B cell (primary cell): ENCODE data around the gene SSR3. TPM values are rescaled to one million over a fixed set of nuclear protein-coding genes. Genes with fewer than 3 reads are reported as not detected.

ENCODE experiments used
- ATAC-seq: fragments of 200-7000 bp; cut with Tn5 transposase; one replicate; pipeline ENCODE4 v1.10.0; 2021; ENCODE audit warnings: low read depth, mild to moderate bottlenecking, moderate number of reproducible peaks, moderate library complexity
- CTCF ChIA-PET: fragments of 350-600 bp; sonication (Branson Sonifier 250); formaldehyde crosslinking; loops from one replicate; lab custom pipeline; 2021; ENCODE audit warnings: antibody characterized with exemption, inconsistent platforms; lab: Charles Lee
- POLR2A ChIA-PET: fragments of 350-600 bp; sonication (Branson Sonifier 250); formaldehyde crosslinking; loops from one replicate; lab custom pipeline; 2021; ENCODE audit warnings: antibody characterized with exemption; lab: Charles Lee
- DNase-seq: peaks from one replicate; pipeline ENCODE4 v3.0.0; 2013
- H2AFZ ChIP-seq: 2 replicates; pipeline ENCODE4 v1.6.1; 2012; ENCODE audit warnings: mild to moderate bottlenecking, low read depth, low read length; ENCODE audit not compliant: insufficient read depth, poor library complexity, severe bottlenecking
- H3K27ac ChIP-seq, 2 donors: 1 replicate in 1 of 2; 2 replicates in 1 of 2; pipeline ENCODE4 v1.5.1; 2012 to 2013; ENCODE audit warnings: low read length in 2 of 2, mild to moderate bottlenecking in 2 of 2, moderate library complexity in 1 of 2
- H3K27me3 ChIP-seq, 4 experiments: fragments of 200-600 bp in 1 of 4; sonication (generic) in 1 of 4; replicated peaks in 1 of 4; 1 replicate in 2 of 4; 2 replicates in 2 of 4; pipeline versions ENCODE4 v1.6.1 to v1.7.0; 2013 to 2016; ENCODE audit warnings: low read length in 3 of 4, mild to moderate bottlenecking in 2 of 4, mixed read lengths in 1 of 4, moderate library complexity in 1 of 4; ENCODE audit not compliant: insufficient read depth in 4 of 4, control insufficient read depth in 3 of 4; ENCODE audit errors: control extremely low read depth in 1 of 4
- H3K36me3 ChIP-seq, 2 experiments: replicated peaks in 1 of 2; 1 replicate in 1 of 2; 2 replicates in 1 of 2; pipeline versions ENCODE4 v1.6.1 to v1.7.1; 2013; ENCODE audit warnings: low read length in 1 of 2; ENCODE audit not compliant: insufficient read depth in 2 of 2, control insufficient read depth in 1 of 2; ENCODE audit errors: control extremely low read depth in 1 of 2, extremely low read depth in 1 of 2
- H3K4me1 ChIP-seq, 2 donors: fragments of 200-600 bp in 1 of 2; sonication (generic) in 1 of 2; 1 replicate in 1 of 2; 2 replicates in 1 of 2; pipeline versions ENCODE4 v1.5.1 to v1.6.1; 2013 to 2017; ENCODE audit warnings: low read length in 2 of 2; ENCODE audit not compliant: control insufficient read depth in 2 of 2, insufficient read depth in 2 of 2
- H3K4me2 ChIP-seq: replicated peaks from 2 replicates; pipeline ENCODE3; 2012; ENCODE audit warnings: mild to moderate bottlenecking, low read depth, low read length; ENCODE audit not compliant: poor library complexity, severe bottlenecking
- H3K4me3 ChIP-seq, 5 experiments: fragments of 200-600 bp in 1 of 5; sonication (generic) in 1 of 5; 1 replicate in 3 of 5; 2 replicates in 2 of 5; pipeline versions ENCODE4 v1.5.1 to v1.7.0; 2011 to 2016; ENCODE audit warnings: low read length in 4 of 5, mild to moderate bottlenecking in 4 of 5, low read depth in 2 of 5, control low read depth in 1 of 5, moderate library complexity in 1 of 5; ENCODE audit not compliant: insufficient read depth in 1 of 5; ENCODE audit errors: control extremely low read depth in 1 of 5, extremely low read depth in 1 of 5
- H3K79me2 ChIP-seq: fragments of 200-600 bp; sonication (generic); one replicate; pipeline ENCODE4 v1.6.0; 2016; ENCODE audit warnings: low read length; ENCODE audit not compliant: control insufficient read depth, insufficient read depth
- H3K9ac ChIP-seq: fragments of 200-600 bp; sonication (generic); 2 replicates; pipeline ENCODE4 v1.6.1; 2017; ENCODE audit warnings: mild to moderate bottlenecking, low read length, moderate library complexity
- H3K9me3 ChIP-seq, 3 donors: one replicate each; pipeline versions ENCODE4 v1.6.1 to v1.7.1; 2013; ENCODE audit warnings: low read length in 2 of 3; ENCODE audit not compliant: control insufficient read depth in 2 of 3, insufficient read depth in 1 of 3; ENCODE audit errors: control extremely low read depth in 1 of 3
- H4K20me1 ChIP-seq: 2 replicates; pipeline ENCODE4 v1.6.0; 2012; ENCODE audit warnings: mild to moderate bottlenecking, low read length; ENCODE audit not compliant: insufficient read depth, control insufficient read depth, poor library complexity, severe bottlenecking
- H3K27ac Mint-ChIP-seq: one replicate; pipeline ENCODE4 v1.8.0; 2021; ENCODE audit warnings: mixed read lengths
- H3K27me3 Mint-ChIP-seq: one replicate; pipeline ENCODE4 v1.8.0; 2021; ENCODE audit warnings: mixed read lengths
- H3K4me1 Mint-ChIP-seq: one replicate; pipeline ENCODE4 v1.8.0; 2021; ENCODE audit warnings: mixed read lengths
- H3K4me3 Mint-ChIP-seq: one replicate; pipeline ENCODE4 v1.8.0; 2021; ENCODE audit warnings: mixed read lengths
- H3K9me3 Mint-ChIP-seq: one replicate; pipeline ENCODE4 v1.8.0; 2022; ENCODE audit warnings: mixed read lengths; ENCODE audit not compliant: insufficient read depth
- CTCF ChIP-seq: fragments of 200-600 bp; IDR thresholded peaks from one replicate; pipeline ENCODE4 v1.8.0; 2022; ENCODE audit warnings: antibody characterized with exemption, mild to moderate bottlenecking
- EZH2 ChIP-seq: IDR thresholded peaks from 2 replicates; pipeline ENCODE4 v1.6.1; 2012; ENCODE audit warnings: borderline replicate concordance, low read depth, mild to moderate bottlenecking, moderate library complexity, low read length; ENCODE audit not compliant: insufficient read depth, poor library complexity, severe bottlenecking
- WGBS: methylation state at CpG from one replicate; pipeline ENCODE4 v1.1.5; 2013; ENCODE audit warnings: missing lambda C conversion rate; ENCODE audit not compliant: insufficient coverage; 5-methylcytosine and 5-hydroxymethylcytosine counted together
- intact Hi-C: fragments of 100-400 bp; cut with micrococcal nuclease; formaldehyde crosslinking; loops from one replicate; pipeline ENCODE4 v1.10.0; 2022
- polyA plus RNA-seq: library from polyadenylated mRNA; depleted of rRNA; stranded (reverse); fragments of >200 nt; gene quantifications from 2 replicates; pipeline ENCODE4 v1.2.3, GENCODE V29; 2012
- total RNA-seq, 2 donors: library from RNA; stranded (reverse); fragments of 120-200 nt in 1 of 2; gene quantifications; 1 replicate in 1 of 2; 2 replicates in 1 of 2; pipeline versions ENCODE4 v1.2.3 to v1.2.4, GENCODE V29; 2013 to 2022

The SSR3 gene
- total and polyA plus RNA-seq, 2 donors (not counting 1 experiment from before 2014, with no cell fraction given) = 17.5 to 69.2 TPM

GRCh38 chr3:156602424-156602823 is 47.5 kb upstream of the SSR3 start:
- CTCF ChIA-PET = no interaction called here

GRCh38 chr3:156601497-156601896 is 46.6 kb upstream of the SSR3 start:
- Histone ChIP-seq H3K9ac (no peak overlapping the region), H3K4me2 (no peak overlapping the region), H3K79me2 (no peaks in the 10 kb centered on the region), H4K20me1 (no peaks in the 10 kb centered on the region), H3K27ac (no peak overlapping the region), H3K9me3 (no peaks in the 10 kb centered on the region), H3K36me3 (no peaks in the 10 kb centered on the region), H2AFZ (no peak overlapping the region), H3K4me3 (no peak overlapping the region), H3K4me1 (peaks cover 3 to 10% of the 10 kb centered on the region in 2 donors), H3K27me3 (peaks cover 0 to 7% (median 2%) of the 10 kb centered on the region in 4 experiments)
- no peak overlapping the region for H3K27ac Mint-ChIP-seq
- peaks cover 2% of the 10 kb centered on the region for H3K9me3 Mint-ChIP-seq
- H3K4me1 Mint-ChIP-seq = peaks cover 8% of the 10 kb centered on the region
- ChIA-PET POLR2A (no interaction called here), CTCF (no interaction called here)
- ATAC-seq (no peak), DNase-seq (no peak)
- 80% methylated on average over 1 of the region's 3 CpGs for WGBS
- peaks cover 7% of the 10 kb centered on the region for H3K27me3 Mint-ChIP-seq
- intact Hi-C loops = no loop called here
- no peak overlapping the region for H3K4me3 Mint-ChIP-seq
- TF ChIP-seq EZH2 (no peak), CTCF (no peak)

More at GRCh38 chr3:156602424-156602823, 47.5 kb upstream of the SSR3 start:
- DNase-seq (no peak), ATAC-seq (no peak)
- Histone ChIP-seq H3K27ac (no peak overlapping the region), H3K4me2 (no peak overlapping the region), H3K36me3 (no peaks in the 10 kb centered on the region), H3K9me3 (no peaks in the 10 kb centered on the region), H3K79me2 (no peaks in the 10 kb centered on the region), H2AFZ (no peak overlapping the region), H3K4me3 (no peak overlapping the region), H3K4me1 (peaks cover 3 to 10% of the 10 kb centered on the region in 2 donors), H3K9ac (no peak overlapping the region), H4K20me1 (no peaks in the 10 kb centered on the region), H3K27me3 (peaks cover 0 to 7% (median 2%) of the 10 kb centered on the region in 4 experiments)
- Mint-ChIP-seq H3K9me3 (peaks cover under 1% of the 10 kb centered on the region), H3K27me3 (peaks cover 4% of the 10 kb centered on the region), H3K4me1 (peaks cover 11% of the 10 kb centered on the region), H3K4me3 (no peak overlapping the region), H3K27ac (no peak overlapping the region)
- POLR2A ChIA-PET = no interaction called here
- intact Hi-C loops = no loop called here
- no CpG with 5 or more reads among the region's 2 CpGs for WGBS
- TF ChIP-seq EZH2 (no peak), CTCF (no peak)
